ENCODE measurements around the gene GNB1L. TPM values are rescaled to one million over a fixed set of nuclear protein-coding genes. Genes with fewer than 3 reads are reported as not detected.

The GNB1L gene
- total and polyA plus RNA-seq, 10 of the 15 experiments (the other 5 are each of a cell fraction or from before 2014, with no cell fraction given) = 0.21 to 19.4 (median 6.8) TPM

- FAIRE-seq = no peak
- Histone ChIP-seq H3K27ac (ENCODE audit: control insufficient read depth, insufficient read depth) (no peak overlapping the region), H3K4me1 (ENCODE audit: control insufficient read depth, insufficient read depth, low read length) (no peaks in the 10 kb centered on the region), H3K4me3 (no peak overlapping the region), H3K4me2 (ENCODE audit: control insufficient read depth, insufficient read depth) (no peak overlapping the region), H4K20me1 (ENCODE audit: control insufficient read depth, insufficient read depth) (no peaks in the 10 kb centered on the region), H3K36me3 (ENCODE audit: control insufficient read depth in 2 of 2, insufficient read depth in 2 of 2, low read length in 1 of 2) (no peaks in the 10 kb centered on the region), H3K79me2 (ENCODE audit: control insufficient read depth, insufficient read depth, low read length) (no peaks in the 10 kb centered on the region), H3K9me3 (replicated peaks; ENCODE audit: control insufficient read depth, insufficient read depth, low read length) (no peaks in the 10 kb centered on the region), H3K27me3 (replicated peaks in 1 of 2; ENCODE audit: control insufficient read depth in 2 of 2, insufficient read depth in 2 of 2, low read length in 1 of 2) (no peaks in the 10 kb centered on the region), H3K9ac (ENCODE audit: control insufficient read depth, insufficient read depth, low read length) (no peak overlapping the region), H2AFZ (ENCODE audit: control insufficient read depth, low read depth, low read length) (no peak overlapping the region)
- intact Hi-C loops (cut with micrococcal nuclease; ENCODE audit: unreplicated experiment) (no loop called here), in situ Hi-C loops (cut with MboI) (no loop called here)
- ATAC-seq = no peak
- POLR2A ChIA-PET = no interaction called here
- CTCF ChIA-PET = no interaction called here
- SMC1A ChIA-PET (ENCODE audit: uncharacterized antibody, unreplicated experiment) = no interaction called here
- BruUV-seq (replicated peaks) = no TSS peak
- 73% methylated on average over 27 of the region's 27 CpGs for WGBS (ENCODE audit: insufficient coverage, insufficient replicate concordance, low lambda C conversion rate, missing lambda C conversion rate)
- RAD21 ChIA-PET (ENCODE audit: unreplicated experiment) = no interaction called here
- TF ChIP-seq SPI1 (IDR thresholded peaks at IDR 0.05; ENCODE audit: borderline replicate concordance, insufficient read depth, low read depth, low read length) (no peak), EZH2 (IDR thresholded peaks at IDR 0.05; ENCODE audit: borderline replicate concordance, control insufficient read depth, low read depth, low read length) (no peak), E2F8 (IDR thresholded peaks at IDR 0.05; ENCODE audit: low read depth, partially characterized antibody) (no peak), USF1 (IDR thresholded peaks at IDR 0.05; ENCODE audit: borderline replicate concordance, extremely low read length, insufficient read depth, low read depth, low read length) (no peak), BMI1 (IDR thresholded peaks at IDR 0.05; ENCODE audit: borderline replicate concordance) (no peak), GATAD2B (conservative IDR thresholded peaks at IDR 0.05; ENCODE audit: low read depth) (no peak), BCLAF1 (IDR thresholded peaks at IDR 0.05) (no peak), NR2C2 (IDR thresholded peaks at IDR 0.05; ENCODE audit: borderline replicate concordance, control insufficient read depth, insufficient read length, low read depth) (no peak), SP1 (IDR thresholded peaks at IDR 0.05; ENCODE audit: low read depth, low read length) (no peak)
- no peak for DNase-seq (ENCODE audit: low read depth, low spot score)
Observed at GRCh38 chr22:19880786-19881569, 26.3 kb upstream of the GNB1L start.

All from GM12878 (cell line).